Ishikawa (cell line): ENCODE data around the gene POC1B.
A peak's percentile ranks its signal among the peaks of the same experiment; 100 is the strongest.

Experiments
- CEBPB ChIP-seq: IDR thresholded peaks from 2 replicates; pipeline ENCODE4 v1.6.1; 2012
- CREB1 ChIP-seq: IDR thresholded peaks from 2 replicates; pipeline ENCODE4 v1.6.1; 2012; ENCODE audit warnings: low read depth
- EGR1 ChIP-seq: IDR thresholded peaks from 2 replicates; pipeline ENCODE4 v1.6.1; 2012
- EP300 ChIP-seq: IDR thresholded peaks from 2 replicates; pipeline ENCODE4 v1.6.1; 2012; ENCODE audit warnings: borderline replicate concordance
- FOXM1 ChIP-seq: IDR thresholded peaks from 2 replicates; pipeline ENCODE4 v1.6.1; 2012; ENCODE audit warnings: low read depth, borderline replicate concordance
- MAX ChIP-seq: IDR thresholded peaks from 2 replicates; pipeline ENCODE4 v1.6.1; 2012
- NFIC ChIP-seq: IDR thresholded peaks from 2 replicates; pipeline ENCODE4 v1.6.1; 2012
- RAD21 ChIP-seq: IDR thresholded peaks from 2 replicates; pipeline ENCODE4 v1.6.1; 2012; ENCODE audit warnings: low read depth
- REST ChIP-seq: IDR thresholded peaks from 2 replicates; pipeline ENCODE4 v1.6.1; 2012; ENCODE audit warnings: low read depth, mild to moderate bottlenecking
- TAF1 ChIP-seq: IDR thresholded peaks from 2 replicates; pipeline ENCODE4 v1.6.1; 2012; ENCODE audit warnings: low read depth, mild to moderate bottlenecking
- TCF12 ChIP-seq: IDR thresholded peaks from 2 replicates; pipeline ENCODE4 v1.6.1; 2012; ENCODE audit warnings: low read depth
- TEAD4 ChIP-seq: IDR thresholded peaks from 2 replicates; pipeline ENCODE4 v1.6.1; 2012
- USF1 ChIP-seq: IDR thresholded peaks from 2 replicates; pipeline ENCODE4 v1.6.1; 2012
- YY1 ChIP-seq: IDR thresholded peaks from 2 replicates; pipeline ENCODE4 v1.6.1; 2012; ENCODE audit warnings: low read depth
- ZBTB7A ChIP-seq: IDR thresholded peaks from 2 replicates; pipeline ENCODE4 v1.6.1; 2012; ENCODE audit warnings: low read depth

POC1B gene

GRCh38 chr12:89373763-89374572 lies 151.9 kb downstream of the POC1B start:
- no peak for TF ChIP-seq YY1
- TF ChIP-seq FOXM1 = no peak
- no peak for TF ChIP-seq CREB1
- TF ChIP-seq CEBPB = 0 out of 2 replicates have a peak, but pooled peaks have one; percentile 17
- TF ChIP-seq REST = no peak
- TF ChIP-seq MAX = 0 out of 2 replicates have a peak, but pooled peaks have one; percentile 8
- no peak for TF ChIP-seq ZBTB7A
- TF ChIP-seq EGR1 = no peak
- no peak for TF ChIP-seq USF1
- TF ChIP-seq TEAD4 = no peak
- TF ChIP-seq TCF12 = peak; percentile 23; the same call in 1 of the 2 replicates
- TF ChIP-seq EP300 = 0 out of 2 replicates have a peak, but pooled peaks have one; percentile 43

GRCh38 chr12:89372584-89373370 lies 153.1 kb downstream of the POC1B start:
- TF ChIP-seq YY1 (no peak), TEAD4 (no peak), CREB1 (no peak), EGR1 (no peak), USF1 (no peak), TCF12 (no peak), ZBTB7A (no peak)

GRCh38 chr12:89370850-89371249 lies 155.0 kb downstream of the POC1B start:
- TF ChIP-seq TCF12 (no peak), YY1 (no peak), EP300 (no peak), FOXM1 (no peak), CREB1 (no peak), NFIC (no peak), MAX (no peak), RAD21 (no peak), EGR1 (no peak), CEBPB (no peak), ZBTB7A (no peak), REST (no peak), TEAD4 (no peak), USF1 (no peak), TAF1 (no peak)

GRCh38 chr12:89370421-89370831 lies 155.4 kb downstream of the POC1B start:
- TF ChIP-seq ZBTB7A = no peak
- TF ChIP-seq EP300 = no peak
- TF ChIP-seq TEAD4 = no peak
- no peak for TF ChIP-seq MAX
- no peak for TF ChIP-seq USF1
- no peak for TF ChIP-seq FOXM1
- no peak for TF ChIP-seq REST
- TF ChIP-seq YY1 = no peak
- TF ChIP-seq CREB1 = no peak
- no peak for TF ChIP-seq CEBPB
- no peak for TF ChIP-seq TCF12
- TF ChIP-seq NFIC = no peak
- no peak for TF ChIP-seq RAD21
- no peak for TF ChIP-seq EGR1
- no peak for TF ChIP-seq TAF1
